Inferior parietal cortex (tissue), 1 donor: ENCODE results near the gene APOL2.
"Not testable (repeated sequence)": the region's sequence is repeated elsewhere in the genome, so short reads cannot be mapped to it uniquely, and the experiment has no call there.

Experiments used
- DNase-seq: peaks from one replicate; pipeline ENCODE4 v3.0.0-alpha.2; 2016; ENCODE audit errors: extremely low spot score

The APOL2 gene

DNA sequence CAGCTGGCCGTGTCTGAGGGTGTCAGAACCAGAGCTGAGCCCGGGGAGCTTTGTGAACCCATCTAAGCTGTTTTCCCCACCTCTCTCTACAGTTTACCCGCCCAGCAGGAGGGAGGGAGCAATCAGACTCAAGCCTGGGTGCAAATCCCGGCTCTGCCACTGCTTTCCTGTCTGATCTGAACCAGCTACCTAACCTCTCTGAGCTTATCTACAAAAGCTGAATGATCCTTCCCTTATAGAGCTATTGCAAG is 252 bp downstream of the APOL2 start:
- DNase-seq, result no peak

DNA sequence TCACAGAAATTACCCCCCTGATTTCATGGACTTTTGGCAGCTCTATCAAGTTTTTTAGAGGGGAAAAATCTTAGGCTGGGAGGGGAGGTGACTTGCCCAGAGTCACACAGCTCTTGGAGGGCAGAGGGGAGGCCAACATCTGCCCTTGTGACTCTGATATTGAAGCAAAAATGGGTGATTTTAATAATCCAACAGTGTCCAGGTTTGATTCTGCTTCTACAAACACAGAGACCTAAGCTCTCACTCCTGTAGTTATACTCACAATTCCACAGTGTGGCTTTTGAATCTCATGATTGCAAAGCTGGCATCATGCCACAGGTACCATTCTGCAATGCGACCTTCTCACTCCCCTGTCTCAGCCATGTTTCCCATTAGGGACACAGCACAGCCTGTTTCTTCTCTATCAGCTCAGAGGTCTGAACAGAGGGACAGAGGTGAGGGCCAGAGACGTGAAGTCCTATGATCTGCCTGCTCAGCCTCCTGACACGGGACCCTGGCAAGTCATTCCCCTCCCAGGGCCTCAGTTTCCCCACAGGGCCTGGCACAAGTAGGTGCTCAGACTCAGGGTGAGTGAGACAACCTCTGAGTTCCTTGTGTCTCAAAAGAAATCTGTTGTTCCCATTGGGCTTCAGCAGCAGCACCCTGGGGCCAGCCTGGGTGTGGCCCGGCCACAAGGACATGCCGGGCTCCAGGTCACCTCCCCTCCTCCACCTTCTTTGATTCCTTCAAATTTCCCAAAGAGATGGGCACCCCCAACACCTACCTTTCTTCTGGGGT is 766 bp downstream of the APOL2 start:
- peak; percentile 12 for DNase-seq

DNA sequence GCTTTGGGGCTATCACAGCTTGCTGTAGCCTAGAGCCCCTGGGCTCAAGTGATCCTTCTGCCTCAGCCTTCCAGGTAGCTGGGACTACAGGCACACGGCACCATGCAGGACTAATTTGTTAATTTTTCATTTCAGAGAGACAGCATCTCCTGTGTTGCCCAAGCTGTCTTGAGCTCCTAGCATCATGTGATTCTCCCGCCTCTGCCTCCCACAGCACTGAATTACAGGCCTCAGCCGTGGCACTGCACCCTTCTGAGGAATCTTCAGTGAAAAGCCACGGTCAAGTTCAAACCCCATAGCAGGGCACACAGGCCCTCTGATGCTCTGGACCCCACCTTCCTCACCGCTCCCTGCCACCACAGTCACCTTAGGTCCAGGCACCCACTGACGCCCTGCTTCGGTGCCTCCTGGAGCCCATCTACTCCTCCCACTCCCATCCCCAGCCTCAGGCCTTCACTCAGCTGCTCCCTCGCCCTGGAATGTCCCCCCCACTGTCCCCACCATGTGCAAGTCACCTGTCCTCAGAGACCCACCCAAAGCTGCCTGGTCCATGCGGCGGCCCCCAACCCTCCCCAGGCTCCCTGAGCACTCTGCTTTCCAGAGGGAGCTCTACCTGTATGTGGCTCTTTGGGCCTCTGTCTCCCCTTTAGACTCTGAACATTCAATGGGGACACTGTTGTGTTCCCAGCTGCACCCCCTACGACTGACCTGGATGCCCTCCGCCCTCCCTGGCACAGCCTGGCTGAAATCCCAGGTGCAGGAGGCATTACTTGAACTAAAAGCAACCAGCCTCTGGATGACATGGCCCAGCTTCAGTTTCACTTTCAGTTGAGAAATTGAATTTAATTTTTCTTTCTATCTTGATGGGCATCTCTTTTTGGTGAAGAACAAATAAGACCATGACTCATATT is 1.6 kb downstream of the APOL2 start:
- DNase-seq, result no peak

DNA sequence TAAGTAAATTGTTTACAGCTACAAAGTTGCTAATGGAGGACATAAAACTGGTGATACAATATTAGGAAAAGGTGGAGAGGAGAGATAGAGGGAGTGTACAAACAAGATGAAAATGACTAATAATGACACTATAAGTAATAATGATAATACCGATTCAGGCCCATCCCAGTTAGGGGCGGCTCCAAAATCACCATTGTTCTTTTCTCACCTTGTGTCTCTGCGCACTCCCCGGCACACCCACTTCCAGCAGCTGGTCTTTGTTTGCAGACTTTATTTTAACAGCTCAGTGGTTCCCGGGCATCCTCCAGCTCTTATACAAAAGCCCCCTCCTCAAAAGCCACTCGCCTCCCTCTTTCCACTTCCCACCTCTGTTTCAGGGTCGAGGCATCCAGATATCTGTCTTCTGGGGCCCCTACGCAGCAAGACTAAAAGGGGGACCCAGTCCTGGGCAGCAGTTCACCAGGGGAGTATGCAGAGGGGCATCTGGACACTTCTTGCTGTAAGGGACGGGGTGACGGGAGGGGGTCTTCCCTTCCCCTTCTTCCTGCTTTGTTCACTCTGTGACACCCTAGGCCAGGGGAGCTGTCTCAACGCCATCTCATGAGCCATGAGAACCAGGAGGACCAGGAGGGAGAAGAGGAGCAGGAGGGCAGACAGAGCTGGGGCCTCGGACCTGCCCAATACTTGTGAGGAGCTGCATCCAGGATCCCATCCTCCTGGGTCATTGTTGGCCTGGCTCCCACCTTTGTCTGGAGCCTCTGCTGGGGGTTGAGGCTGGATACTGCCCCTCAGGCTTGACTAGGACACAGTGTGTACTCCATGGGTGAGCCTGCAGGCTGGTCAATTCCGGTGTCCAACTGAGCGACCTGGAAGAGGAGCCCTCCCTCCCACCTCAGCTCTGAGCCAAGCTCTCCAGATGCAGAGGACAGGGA is 2.7 kb downstream of the APOL2 start:
- no peak for DNase-seq

DNA sequence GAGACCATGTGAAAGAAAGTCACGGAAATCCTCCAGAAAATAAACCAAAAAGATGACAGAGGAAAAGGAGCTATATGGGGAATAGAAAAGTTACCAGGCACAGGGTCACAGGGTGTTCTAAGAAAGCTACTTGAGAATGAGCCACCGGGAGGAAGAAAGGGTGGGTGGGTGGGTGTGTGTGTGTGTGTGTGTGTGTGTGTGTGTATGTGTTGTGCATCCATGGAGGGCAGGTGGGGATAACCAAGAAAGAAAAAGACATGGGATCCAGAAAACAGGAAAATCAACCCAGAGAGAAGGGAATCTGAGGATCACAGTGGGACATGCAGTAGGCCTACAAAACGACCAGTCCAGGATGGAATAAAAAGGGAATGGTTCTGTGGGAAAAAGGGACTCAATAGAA is 3.7 kb downstream of the APOL2 start:
- no peak for DNase-seq

DNA sequence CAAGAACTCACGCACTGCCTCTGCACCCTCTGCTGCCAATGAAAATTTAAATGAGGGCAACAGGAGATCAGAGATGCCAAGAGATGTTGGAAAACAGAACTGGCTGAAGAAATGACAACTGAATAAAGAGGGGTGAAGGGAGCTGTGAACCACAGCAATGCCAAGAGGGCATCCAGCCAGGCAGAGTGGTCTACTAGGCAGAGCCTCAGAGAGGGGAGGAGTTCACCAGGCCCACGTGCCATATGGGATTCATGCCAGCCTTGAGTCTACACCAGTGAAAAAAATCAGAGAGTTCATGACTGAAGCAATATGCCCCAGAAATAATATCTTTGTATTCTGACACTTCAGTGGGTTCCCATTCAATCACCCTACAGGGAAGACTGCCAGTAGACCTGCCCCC is 4.4 kb downstream of the APOL2 start:
- DNase-seq, result no peak

DNA sequence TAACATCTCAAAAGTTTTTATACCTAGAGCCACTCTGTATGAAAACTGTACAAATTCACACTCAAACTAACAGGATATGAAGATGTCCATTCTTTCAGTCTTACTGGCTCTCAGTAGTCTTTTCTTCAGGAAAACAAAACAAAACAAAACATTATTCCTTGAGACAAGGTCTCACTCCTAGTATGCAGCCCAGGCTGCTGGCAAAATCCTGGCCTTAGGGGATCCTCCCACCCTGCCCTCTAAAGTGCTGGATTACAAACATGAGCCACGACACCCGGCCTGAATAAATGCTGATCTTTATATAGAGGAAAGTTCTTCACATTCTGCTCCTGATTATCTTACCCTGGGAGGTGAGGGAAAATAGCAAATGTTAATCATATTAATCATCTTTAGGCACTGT is 5.1 kb downstream of the APOL2 start:
- no peak for DNase-seq

DNA sequence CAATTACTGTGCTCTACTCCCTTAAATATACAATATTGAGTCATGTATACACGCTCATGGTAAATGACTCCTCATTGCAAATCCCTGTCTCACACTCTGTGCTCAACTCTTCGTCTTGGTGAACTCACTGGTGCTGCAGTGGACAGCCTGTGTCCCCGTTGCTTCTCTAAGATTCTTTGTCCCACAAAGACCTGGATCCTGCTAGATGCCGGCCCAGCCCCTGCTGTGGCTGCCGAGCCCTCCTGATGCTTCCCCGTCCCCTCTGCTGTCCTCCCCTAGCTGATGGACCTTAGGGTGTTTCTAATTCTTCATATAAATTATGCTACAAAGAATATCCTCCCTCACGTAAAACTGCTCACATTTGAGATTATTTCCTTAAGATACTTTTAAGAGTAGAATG is 5.5 kb downstream of the APOL2 start:
- DNase-seq, result no peak

DNA sequence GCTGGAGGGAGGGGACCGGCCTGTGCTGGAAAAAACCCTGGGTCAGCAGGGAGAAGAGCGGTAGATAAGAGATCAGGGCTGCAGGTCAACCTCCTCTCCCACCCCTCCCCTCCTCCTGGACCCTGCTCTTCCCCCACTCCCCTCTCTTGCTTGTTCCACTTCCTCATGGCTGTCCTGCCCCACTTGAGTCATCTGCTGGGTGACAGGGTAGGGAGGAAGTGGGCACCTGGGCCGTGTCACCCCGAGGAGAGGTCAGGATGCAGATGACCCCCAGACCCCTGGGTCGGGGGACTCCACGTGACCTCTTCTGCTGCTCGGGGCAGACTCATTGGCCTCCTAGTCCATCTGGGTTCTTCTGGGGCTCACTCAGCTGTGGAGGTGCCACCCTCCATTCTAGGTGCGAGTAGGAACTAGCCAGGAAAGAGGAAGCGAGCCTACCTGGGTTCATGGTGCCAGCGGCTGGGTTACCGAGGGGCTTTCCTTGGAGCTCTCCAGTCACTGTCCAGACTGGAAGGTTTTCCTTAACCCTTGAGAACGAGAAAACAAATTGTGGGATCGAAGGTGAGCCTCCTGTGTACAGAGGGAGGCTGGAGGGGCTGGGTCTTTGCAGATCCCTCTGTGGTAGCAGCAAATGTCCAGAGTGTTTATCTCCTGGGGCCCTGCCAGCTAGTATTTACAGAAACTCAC is 6.5 kb downstream of the APOL2 start:
- DNase-seq, result no peak

DNA sequence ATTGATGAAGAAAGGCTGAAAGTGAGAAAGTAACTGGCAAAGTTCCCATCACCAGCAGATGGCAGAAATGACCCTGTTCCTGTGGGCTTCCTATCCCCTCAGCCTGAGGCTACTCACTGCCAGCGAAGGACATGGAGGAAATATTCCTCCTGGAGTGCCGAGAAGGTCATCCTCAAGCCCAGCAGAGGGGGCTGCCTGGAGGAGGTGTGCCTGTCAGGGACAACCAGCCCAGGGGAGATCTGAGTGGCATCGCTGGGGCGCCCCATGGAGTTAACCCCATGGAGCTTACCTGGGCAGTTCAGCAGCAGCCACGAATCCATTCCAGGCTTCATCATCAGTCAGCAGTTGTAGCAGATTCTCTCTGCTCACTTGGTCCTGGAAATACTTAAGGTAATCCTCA is 8.3 kb downstream of the APOL2 start:
- DNase-seq, result not testable (repeated sequence)

DNA sequence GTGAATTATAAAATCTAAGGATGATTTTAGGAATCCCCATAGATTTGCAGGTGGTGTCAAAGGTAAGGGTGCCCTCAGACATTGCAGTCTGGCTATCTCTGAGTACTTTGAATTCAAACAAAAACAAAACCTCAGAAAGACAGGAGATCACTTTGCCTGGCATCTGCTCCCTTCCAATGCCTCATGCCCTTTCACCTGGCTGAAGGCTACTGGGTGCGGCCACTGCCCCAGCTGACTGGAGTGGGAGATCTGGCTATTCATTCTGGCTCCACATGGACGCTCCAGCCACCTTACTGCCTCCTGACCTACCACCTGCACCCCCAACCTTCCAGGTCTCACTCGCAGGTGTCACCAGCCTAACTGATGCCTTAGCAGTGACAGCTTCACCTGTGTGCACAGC is 9.7 kb downstream of the APOL2 start:
- DNase-seq, result not testable (repeated sequence)

DNA sequence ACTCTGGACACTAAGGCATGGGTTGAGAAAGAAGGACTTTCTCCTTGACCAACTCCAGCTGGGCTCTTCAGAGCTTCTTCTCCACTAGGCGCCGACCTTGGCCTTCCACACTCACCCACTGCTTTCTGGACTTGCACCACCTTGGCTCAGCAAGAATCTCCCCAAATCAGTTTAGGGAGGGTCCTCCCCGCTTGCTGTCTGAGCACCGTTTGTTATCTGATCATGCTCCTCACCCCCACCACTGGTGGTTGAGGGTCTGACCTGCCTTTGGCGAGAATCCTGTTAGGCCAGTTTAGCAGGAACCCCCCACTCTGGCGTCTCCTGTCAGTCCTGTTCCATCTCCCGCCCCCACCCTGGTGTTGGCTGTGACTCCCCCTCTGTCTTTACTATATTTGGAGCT is 10.4 kb downstream of the APOL2 start:
- no peak for DNase-seq

DNA sequence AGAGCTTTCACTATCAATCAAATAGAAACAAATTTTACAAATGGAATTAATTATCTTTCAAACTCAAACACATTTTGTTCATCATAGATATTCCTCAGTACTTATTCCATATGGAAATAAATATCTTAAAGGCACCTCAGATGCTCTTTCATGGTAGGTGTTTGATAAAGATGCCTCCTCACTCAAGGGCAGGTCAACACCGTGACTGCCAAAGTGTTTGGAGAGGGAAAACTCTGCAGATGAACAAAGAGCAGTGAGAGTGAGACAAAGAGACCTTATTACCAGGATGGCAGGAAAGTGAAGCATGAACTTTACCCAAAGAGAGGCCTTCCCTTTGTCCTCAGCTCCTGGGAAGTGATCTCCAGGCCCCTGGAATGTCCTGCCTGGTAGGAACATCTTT is 11.0 kb downstream of the APOL2 start:
- DNase-seq, result not testable (repeated sequence)

DNA sequence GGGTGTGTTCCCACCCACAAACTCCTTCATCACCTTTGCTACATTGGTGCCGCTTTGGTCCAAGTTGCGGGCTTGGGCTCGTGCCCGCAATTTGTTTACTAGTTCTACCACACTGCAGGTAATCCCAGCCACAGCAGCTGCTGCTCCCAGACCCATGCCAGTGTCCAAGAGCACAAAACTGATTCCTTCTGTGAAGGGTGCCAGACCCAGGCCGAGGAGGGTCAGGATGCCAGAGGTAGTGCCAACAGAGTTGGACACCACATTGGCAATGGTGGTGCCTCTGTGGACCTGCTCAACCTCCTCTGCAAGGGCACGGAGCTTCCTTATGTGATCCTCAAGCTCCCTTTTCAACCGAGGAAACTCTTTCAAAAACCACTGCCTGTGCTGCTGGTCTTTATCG is 11.5 kb downstream of the APOL2 start:
- DNase-seq, result no peak

DNA sequence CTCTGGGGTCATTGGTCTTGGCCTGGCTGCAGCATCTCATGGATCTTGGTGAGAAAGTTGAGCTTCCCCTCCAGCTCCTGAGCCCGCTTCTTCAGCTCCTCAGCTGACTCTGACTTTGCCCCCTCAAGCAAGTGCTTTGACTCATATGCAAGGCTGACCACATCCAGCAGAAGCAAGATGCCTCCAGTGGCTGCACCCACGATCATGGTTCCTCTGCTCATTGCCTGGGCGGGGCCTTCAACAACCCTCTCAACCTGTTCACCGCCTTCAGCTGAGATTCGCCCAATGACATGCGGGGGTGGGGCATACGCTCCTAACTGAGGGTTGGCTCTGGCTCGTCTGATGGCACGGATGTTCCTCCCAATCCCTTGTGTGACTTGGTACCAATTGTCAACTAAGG is 11.9 kb downstream of the APOL2 start:
- no peak for DNase-seq

DNA sequence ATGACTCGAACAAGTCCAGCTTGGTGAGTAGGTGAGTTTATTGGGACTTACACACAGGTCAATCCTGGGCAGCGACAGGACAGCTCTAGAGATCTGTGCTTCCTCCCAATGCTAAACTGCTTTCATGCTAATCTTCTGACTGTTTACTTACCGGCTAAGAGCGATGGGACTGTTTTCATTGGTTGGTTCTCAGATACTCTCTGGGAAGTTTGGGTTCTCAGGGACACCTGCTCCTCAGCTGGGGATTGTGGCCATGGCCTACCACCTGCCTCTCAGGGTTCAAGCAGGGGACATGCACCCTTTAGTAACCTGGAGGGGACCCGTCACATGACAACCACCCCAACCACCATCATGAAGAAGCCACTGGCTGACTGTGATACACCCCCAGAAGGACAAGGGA is 13.1 kb downstream of the APOL2 start:
- no peak for DNase-seq

DNA sequence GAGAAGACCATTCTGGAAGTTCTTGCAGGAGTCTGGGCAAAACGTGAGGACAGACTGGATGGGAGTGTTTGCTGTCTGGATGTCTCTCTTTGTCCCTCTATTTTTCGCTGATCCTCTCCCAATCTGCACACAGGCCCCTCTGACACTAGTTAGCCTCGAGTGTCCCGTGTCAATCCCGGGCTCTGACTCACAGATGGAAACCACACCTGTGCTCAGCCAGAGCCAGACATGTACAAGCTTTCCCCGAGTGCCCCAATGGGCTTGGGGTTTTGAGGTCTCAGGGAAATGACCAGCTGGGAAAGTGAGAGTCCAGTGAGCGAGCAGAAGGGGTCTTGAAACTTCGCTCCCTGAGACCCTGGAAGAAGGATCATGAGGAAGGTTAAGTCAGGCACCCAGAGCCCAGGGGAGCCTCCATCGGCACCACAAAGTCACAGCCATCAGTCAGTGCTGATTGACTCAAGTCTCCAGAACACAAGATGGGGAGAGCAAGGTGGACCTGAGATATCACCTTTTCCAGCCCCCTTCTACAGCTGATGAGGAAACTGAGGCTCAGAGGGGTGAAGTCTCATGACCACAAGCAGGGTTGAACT is 13.9 kb downstream of the APOL2 start:
- DNase-seq, result no peak

DNA sequence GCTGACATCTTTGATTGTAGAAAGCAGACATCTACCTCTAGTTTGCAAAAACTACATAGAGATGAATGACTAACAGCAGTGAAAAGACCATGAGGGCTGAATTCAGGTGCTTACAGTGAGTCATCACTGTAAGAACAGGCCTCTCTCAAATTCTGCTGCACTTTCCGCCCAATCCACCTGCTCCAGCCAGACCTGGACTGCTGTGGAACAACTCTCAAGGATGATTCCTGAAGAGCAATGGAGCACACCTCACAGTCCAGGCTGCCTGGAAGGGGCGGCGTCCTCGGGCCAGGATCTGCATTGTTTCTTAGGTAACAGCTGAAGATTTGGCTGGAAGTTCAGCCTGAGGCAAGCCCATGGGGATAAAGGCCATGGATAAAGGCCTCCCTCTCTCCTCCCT is 15.1 kb downstream of the APOL2 start:
- DNase-seq, result no peak

DNA sequence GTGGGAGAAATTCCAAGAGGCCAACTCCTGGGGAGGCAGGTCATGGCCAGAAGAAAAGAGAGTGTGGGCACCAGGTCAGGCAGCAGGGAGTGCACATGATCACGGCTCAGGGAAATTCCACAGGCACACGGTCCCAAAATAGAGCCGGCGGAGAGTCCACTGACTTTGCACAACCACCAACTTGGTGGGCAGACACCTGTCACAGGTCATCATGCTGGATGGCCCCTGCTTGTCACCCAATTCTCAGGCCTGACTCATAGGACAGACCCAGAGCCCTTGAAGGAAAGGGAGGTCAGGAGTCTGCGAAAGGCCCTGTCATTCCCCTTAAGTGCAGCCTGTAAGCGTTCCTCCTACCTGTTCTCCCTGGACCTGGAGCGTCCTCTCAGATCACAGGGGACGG is 15.8 kb downstream of the APOL2 start:
- no peak for DNase-seq

DNA sequence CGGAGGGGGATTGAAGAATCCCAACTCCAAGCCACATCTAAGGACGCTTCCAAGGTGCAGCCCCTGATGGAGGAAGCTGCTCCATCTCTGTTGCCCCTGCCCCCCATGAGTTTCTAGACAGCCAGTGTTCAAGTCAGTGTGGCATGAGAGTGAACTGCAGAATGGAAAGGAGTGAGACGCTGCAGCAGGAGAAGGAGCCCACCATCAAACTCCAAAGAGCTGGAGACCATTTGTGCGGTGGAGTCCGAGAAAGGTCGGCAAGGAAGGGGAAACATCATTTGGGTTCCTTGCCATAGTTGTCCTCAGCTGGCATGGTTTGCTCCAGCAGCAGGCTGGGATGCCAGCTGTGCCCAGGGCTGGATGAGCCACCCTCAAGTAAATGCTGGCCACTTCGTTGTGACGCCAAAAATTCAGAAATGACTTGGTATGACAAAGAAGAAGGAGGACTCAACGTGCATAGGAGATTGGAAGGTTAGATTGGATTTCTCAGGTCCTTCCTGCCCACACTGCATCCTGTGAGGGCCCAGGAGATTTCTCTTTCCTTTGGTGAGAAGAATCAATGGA is 16.4 kb downstream of the APOL2 start:
- no peak for DNase-seq
